K562 (cell line): ENCODE measurements around the gene ADAM30. TPM values are rescaled to one million over a fixed set of nuclear protein-coding genes. Genes with fewer than 3 reads are reported as not detected.
A peak's percentile ranks its signal among the peaks of the same experiment; 100 is the strongest.

Source experiments
- CHAMP1 ChIP-seq: fragments of 450-650 bp; IDR thresholded peaks from 2 replicates; pipeline ENCODE4 v1.6.1; 2016; ENCODE audit warnings: mild to moderate bottlenecking
- CHD1 ChIP-seq: fragments of 200-600 bp; sonication (generic); IDR thresholded peaks from one replicate; pipeline ENCODE4 v1.6.1; 2012; ENCODE audit warnings: mild to moderate bottlenecking, moderate library complexity, low read length, inconsistent platforms
- CREM ChIP-seq: IDR thresholded peaks from 2 replicates; pipeline ENCODE4 v1.6.1; 2014; ENCODE audit warnings: antibody characterized with exemption, low read depth
- EP300 ChIP-seq: IDR thresholded peaks from 2 replicates; pipeline ENCODE4 v1.6.1; 2012; ENCODE audit warnings: low read length, improper control_type of control experiment
- MBD2 ChIP-seq: sonication (generic); IDR thresholded peaks from 2 replicates; pipeline ENCODE4 v1.6.1; 2016; ENCODE audit warnings: low read depth, borderline replicate concordance
- MTA2 ChIP-seq: fragments of 450-650 bp; IDR thresholded peaks from 2 replicates; pipeline ENCODE4 v1.6.1; 2016; ENCODE audit warnings: low read depth
- REST ChIP-seq, 2 experiments: fragments of 450-650 bp; formaldehyde crosslinking in 1 of 2; IDR thresholded peaks; 2 replicates each; pipeline versions ENCODE4 v1.4.0 to v1.6.1; 2014 to 2020; ENCODE audit warnings: mild to moderate bottlenecking in 2 of 2, borderline replicate concordance in 1 of 2, low read depth in 1 of 2
- SMAD4 ChIP-seq: fragments of 250-450 bp; sonication (Bioruptor Pico); conservative IDR thresholded peaks from 2 replicates; pipeline ENCODE4 v1.8.0; 2021; ENCODE audit warnings: inconsistent platforms, mild to moderate bottlenecking, moderate library complexity
- TAF15 ChIP-seq: fragments of 200-400 bp; formaldehyde crosslinking; IDR thresholded peaks from 2 replicates; pipeline ENCODE4 v1.6.1; 2017; ENCODE audit warnings: mild to moderate bottlenecking, low read depth, low read length, moderate library complexity
- VEZF1 ChIP-seq: fragments of 200-800 bp; sonication (Bioruptor generic); IDR thresholded peaks from 2 replicates; pipeline ENCODE4 v1.6.1; 2017; ENCODE audit warnings: missing genetic modification characterization, missing compliant biosample characterization
- ZBTB33 ChIP-seq: sonication (generic); formaldehyde crosslinking; IDR thresholded peaks from 2 replicates; pipeline ENCODE4 v1.8.1; 2023; ENCODE audit warnings: mild to moderate bottlenecking, missing genetic modification reagents
- ZBTB43 ChIP-seq: sonication (generic); formaldehyde crosslinking; IDR thresholded peaks from 2 replicates; pipeline ENCODE4 v1.8.0; 2023; ENCODE audit warnings: mild to moderate bottlenecking, missing genetic modification reagents
- polyA plus RNA-seq, 8 experiments: library from polyadenylated mRNA; depleted of rRNA in 4 of 8; stranded (reverse) in 5 of 8; unstranded in 3 of 8; fragments of >200 nt; fragmentation: Nextera tagmentation in 2 of 8; fragmentation: Illumina TruSeq in 1 of 8; extraction: Ambion mirVana in 2 of 8; extraction: Trizol in 1 of 8; gene quantifications; 2 replicates each; pipeline versions ENCODE4 v1.2.1 to v1.2.3, GENCODE V29; 2011 to 2014; ENCODE audit warnings: inconsistent platforms in 1 of 8, missing spikeins in 1 of 8
- total RNA-seq, 7 experiments: library from RNA; depleted of rRNA in 6 of 7; stranded (reverse); fragments of >200 nt in 6 of 7; fragmentation: Illumina TruSeq in 2 of 7; extraction: Trizol in 2 of 7; gene quantifications; 2 replicates each; pipeline versions ENCODE4 v1.2.1 to v1.2.3, GENCODE V29; 2011 to 2021; ENCODE audit warnings: low replicate concordance in 1 of 7

Gene ADAM30
- total and polyA plus RNA-seq, 9 of the 15 experiments (the other 6 are each of a cell fraction or from before 2014, with no cell fraction given) = not detected

- TF ChIP-seq REST (IDR thresholded peaks at IDR 0.05; ENCODE audit: borderline replicate concordance) (peak; percentile 49), REST (CRISPR knock-in tag; IDR thresholded peaks at IDR 0.05; ENCODE audit: low read depth) (no peak), CREM (0 out of 2 replicates have a peak, but pooled peaks have one; percentile 19), VEZF1 (CRISPR knock-in tag) (peak; percentile 45; the same call in 1 of the 2 replicates), MTA2 (peak; percentile 43; the same call in 1 of the 2 replicates), ZBTB33 (no peak), SMAD4 (peak; percentile 77), TAF15 (no peak), CHAMP1 (0 out of 2 replicates have a peak, but pooled peaks have one; percentile 24), ZBTB43 (CRISPR knock-in tag) (no peak), MBD2 (peak; percentile 33; the same call in 1 of the 2 replicates), CHD1 (no peak), EP300 (peak; percentile 76; the same call in 1 of the 2 replicates)
Observed at GRCh38 chr1:119874186-119874585, 22.1 kb downstream of the ADAM30 start (continued).
